Chondrocyte (in vitro differentiated cells): ENCODE measurements around the gene RALA. TPM values are rescaled to one million over a fixed set of nuclear protein-coding genes. Genes with fewer than 3 reads are reported as not detected.

Experiments used
- DNase-seq: peaks from one replicate; pipeline ENCODE4 v3.0.0; 2021; ENCODE audit warnings: mixed read lengths, low spot score
- H3K27ac Mint-ChIP-seq: one replicate; pipeline ENCODE4 v1.8.0; 2021; ENCODE audit warnings: mild to moderate bottlenecking, moderate library complexity, mixed read lengths; ENCODE audit not compliant: unreplicated experiment
- H3K27me3 Mint-ChIP-seq: 2 replicates; pipeline ENCODE4 v1.8.0; 2021; ENCODE audit warnings: low read depth, mixed read lengths
- H3K36me3 Mint-ChIP-seq: 2 replicates; pipeline ENCODE4 v1.8.0; 2021; ENCODE audit warnings: low read depth, mixed read lengths
- H3K4me1 Mint-ChIP-seq: 2 replicates; pipeline ENCODE4 v1.8.0; 2021; ENCODE audit warnings: low read depth, mild to moderate bottlenecking, mixed read lengths
- H3K4me3 Mint-ChIP-seq: one replicate; pipeline ENCODE4 v1.8.0; 2021; ENCODE audit warnings: mild to moderate bottlenecking, moderate library complexity, mixed read lengths; ENCODE audit not compliant: unreplicated experiment
- H3K9me3 Mint-ChIP-seq: 2 replicates; pipeline ENCODE4 v1.8.0; 2021; ENCODE audit warnings: low read depth, mixed read lengths
- total RNA-seq: library from RNA; stranded (reverse); gene quantifications from 3 replicates; pipeline ENCODE4 v1.2.1, GENCODE V29; 2021
- TF ChIP-seq, protein P1 (sequence below): fragments of 200-600 bp; sonication (generic); IDR thresholded peaks from 2 replicates; pipeline ENCODE4 v1.5.0; 2021; ENCODE audit warnings: antibody characterized with exemption, mild to moderate bottlenecking, moderate library complexity

RALA gene
- total RNA-seq, 1 donor from 2014 or later, result 35.2 TPM

DNA sequence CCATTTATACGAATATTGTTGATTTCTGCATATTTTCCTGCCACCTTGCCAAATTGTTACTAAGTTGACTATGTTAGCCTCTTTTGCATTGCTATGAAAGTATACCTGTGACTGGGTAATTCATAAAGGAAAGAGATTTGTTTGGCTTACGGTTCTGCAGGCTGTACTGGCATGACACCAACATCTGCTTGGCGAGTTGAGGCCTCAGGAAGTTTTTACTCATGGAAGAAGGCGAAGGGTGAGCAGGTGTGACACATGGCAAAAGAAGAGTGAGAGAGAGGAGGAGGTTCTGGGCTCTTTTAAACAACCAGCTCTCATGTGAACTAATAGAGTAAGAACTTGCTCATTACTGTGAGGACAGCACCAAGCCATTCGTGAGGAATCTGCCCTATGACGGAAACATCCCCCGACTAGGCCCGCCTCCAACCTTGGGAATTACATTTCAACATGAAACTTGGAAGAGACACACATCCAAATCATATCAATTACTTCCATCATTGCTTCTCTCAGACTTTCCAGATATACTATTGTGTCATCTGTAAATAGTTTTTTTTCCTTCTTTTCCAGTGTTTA, 8.4 kb downstream of the RALA start:
- Mint-ChIP-seq H3K36me3 (peaks cover 12% of the 10 kb centered on the region), H3K9me3 (no peaks in the 10 kb centered on the region), H3K4me3 (no peak overlapping the region), H3K27me3 (no peaks in the 10 kb centered on the region), H3K4me1 (peaks cover 26% of the 10 kb centered on the region), H3K27ac (no peak overlapping the region)
- TF ChIP-seq, protein P1, sequence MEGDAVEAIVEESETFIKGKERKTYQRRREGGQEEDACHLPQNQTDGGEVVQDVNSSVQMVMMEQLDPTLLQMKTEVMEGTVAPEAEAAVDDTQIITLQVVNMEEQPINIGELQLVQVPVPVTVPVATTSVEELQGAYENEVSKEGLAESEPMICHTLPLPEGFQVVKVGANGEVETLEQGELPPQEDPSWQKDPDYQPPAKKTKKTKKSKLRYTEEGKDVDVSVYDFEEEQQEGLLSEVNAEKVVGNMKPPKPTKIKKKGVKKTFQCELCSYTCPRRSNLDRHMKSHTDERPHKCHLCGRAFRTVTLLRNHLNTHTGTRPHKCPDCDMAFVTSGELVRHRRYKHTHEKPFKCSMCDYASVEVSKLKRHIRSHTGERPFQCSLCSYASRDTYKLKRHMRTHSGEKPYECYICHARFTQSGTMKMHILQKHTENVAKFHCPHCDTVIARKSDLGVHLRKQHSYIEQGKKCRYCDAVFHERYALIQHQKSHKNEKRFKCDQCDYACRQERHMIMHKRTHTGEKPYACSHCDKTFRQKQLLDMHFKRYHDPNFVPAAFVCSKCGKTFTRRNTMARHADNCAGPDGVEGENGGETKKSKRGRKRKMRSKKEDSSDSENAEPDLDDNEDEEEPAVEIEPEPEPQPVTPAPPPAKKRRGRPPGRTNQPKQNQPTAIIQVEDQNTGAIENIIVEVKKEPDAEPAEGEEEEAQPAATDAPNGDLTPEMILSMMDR, result no peak
- DNase-seq, result no peak

DNA sequence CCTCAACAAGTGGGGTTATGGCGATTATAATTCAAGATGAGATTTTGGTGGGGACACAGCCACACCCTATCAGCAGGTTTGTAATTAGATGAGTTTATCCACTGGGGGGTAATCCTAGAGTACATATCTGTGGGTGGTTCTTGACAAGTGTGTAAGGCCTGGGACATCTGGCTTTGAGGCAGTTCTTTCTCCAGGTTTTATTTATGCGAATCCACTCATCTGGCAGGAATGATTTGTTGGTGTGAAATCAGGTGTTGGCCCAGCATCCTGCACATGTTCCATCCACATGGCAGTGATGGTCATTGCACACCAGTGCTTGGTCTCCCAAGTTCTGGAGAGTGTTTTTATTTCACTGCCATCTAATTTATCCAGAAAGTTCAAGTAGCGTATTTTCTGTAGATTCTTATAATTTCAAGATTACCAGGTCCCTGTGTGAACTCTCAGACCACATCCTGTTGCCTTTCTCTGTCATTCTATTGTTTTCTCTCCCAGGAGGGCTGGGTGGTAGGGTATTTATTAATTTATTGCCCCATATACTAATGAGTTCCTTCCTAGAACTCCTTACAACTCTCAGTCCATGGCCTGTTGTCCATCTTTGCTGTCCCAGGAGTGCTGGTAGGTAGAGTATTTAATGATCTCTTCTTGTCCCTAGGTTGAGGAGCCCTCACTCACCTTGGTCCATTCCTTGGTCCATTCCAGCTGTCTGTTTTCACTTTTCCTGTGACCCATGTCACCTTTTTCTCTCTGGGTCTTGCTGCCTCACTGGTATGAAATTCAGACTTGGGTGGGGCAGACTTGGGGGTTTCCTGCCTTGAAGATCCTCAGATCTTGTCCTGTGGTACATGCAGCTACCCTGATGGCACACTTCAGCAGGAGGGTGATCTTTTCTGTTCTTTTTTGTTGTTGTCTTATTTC, 10.4 kb downstream of the RALA start:
- Mint-ChIP-seq H3K9me3 (no peaks in the 10 kb centered on the region), H3K4me3 (no peak overlapping the region), H3K36me3 (peaks cover 14% of the 10 kb centered on the region), H3K4me1 (peaks cover 18% of the 10 kb centered on the region), H3K27me3 (no peaks in the 10 kb centered on the region), H3K27ac (peak overlapping the region; percentile 15)
- DNase-seq, result no peak
- TF ChIP-seq, protein P1, result no peak

DNA sequence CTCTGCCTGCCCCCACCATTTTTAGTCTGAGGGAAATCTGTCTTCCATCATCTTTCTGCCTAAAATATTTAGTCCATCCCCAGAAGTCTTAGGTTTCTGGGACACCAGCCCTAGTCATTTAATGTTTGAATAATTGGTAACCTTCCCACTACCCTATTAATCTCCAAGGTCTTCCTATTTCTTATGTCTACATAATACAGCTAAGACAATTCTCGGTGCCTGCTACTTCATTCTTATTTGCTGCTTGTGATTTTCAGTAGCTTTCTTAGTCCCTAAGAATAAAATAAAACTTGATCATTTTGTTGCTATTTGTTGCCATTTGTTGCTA, 11.1 kb downstream of the RALA start:
- Mint-ChIP-seq H3K27ac (no peak overlapping the region), H3K9me3 (no peaks in the 10 kb centered on the region), H3K36me3 (peaks cover 14% of the 10 kb centered on the region), H3K4me1 (peaks cover 18% of the 10 kb centered on the region), H3K27me3 (no peaks in the 10 kb centered on the region), H3K4me3 (no peak overlapping the region)
- TF ChIP-seq, protein P1, result no peak
- DNase-seq, result no peak

DNA sequence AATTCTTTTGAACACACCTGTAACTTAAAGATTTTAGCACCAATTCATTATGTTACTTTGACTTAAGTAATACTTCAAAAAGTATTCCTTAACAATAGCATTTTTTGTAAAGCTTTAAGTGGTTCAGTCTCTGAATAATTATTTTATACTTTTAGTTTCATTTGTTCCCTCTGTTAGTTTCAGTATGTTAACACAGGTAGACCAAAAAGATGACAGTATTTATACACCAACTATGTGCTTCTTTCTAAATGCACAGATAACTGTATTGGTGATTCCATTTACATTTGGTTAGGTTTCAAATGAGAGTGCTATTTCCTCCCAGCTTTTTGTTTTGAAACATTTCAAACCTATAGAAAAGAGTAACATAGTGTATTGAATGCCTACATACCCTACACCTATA, 14.0 kb downstream of the RALA start:
- H3K4me1 Mint-ChIP-seq, result peaks cover 21% of the 10 kb centered on the region

DNA sequence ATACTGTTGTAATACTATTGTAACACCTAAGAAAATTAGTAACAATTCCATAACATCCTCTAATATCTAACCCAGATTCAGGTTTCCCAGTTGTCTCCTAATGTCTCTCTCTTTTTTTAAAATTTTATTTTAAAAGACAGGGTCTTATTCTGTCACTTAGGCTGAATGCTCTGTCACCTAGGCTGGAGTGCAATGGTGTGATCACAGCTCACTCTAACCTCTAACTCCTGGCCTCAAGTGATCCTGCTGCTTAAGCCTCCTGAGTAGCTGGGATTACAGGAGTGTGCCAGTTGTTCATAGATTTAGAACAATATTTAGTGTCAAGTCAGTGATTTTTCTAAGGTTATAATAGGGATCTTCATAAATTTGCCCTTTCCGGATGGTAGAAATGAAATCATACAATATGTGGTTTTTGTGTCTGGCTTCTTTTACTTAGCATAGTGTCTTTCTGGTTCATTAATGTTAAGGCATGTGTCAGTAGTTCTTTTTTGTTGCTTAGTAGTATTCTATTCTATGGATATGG, 14.7 kb downstream of the RALA start:
- H3K4me3 Mint-ChIP-seq, result no peak overlapping the region
- H3K27me3 Mint-ChIP-seq, result no peaks in the 10 kb centered on the region
- DNase-seq, result no peak
- no peak overlapping the region for H3K27ac Mint-ChIP-seq
- H3K36me3 Mint-ChIP-seq, result peaks cover 6% of the 10 kb centered on the region
- TF ChIP-seq, protein P1, result no peak
- H3K9me3 Mint-ChIP-seq, result no peaks in the 10 kb centered on the region
- H3K4me1 Mint-ChIP-seq, result peaks cover 26% of the 10 kb centered on the region

More for the DNA sequence above, 14.0 kb downstream of the RALA start:
- no peaks in the 10 kb centered on the region for H3K27me3 Mint-ChIP-seq
- DNase-seq, result no peak
- TF ChIP-seq, protein P1, result no peak
- no peak overlapping the region for H3K4me3 Mint-ChIP-seq
- H3K36me3 Mint-ChIP-seq, result peaks cover 6% of the 10 kb centered on the region
- H3K9me3 Mint-ChIP-seq, result no peaks in the 10 kb centered on the region
- H3K27ac Mint-ChIP-seq, result no peak overlapping the region
